GM12878 (cell line): ENCODE results near the gene ATP6V0C. TPM values are rescaled to one million over a fixed set of nuclear protein-coding genes. Genes with fewer than 3 reads are reported as not detected.

ENCODE experiments used
- ATAC-seq: fragments of 200-7000 bp; cut with Tn5 transposase; 3 replicates; pipeline ENCODE4 v1.9.1; 2020; ENCODE audit warnings: mild to moderate bottlenecking, moderate library complexity
- BruUV-seq: library from RNA; stranded (reverse); fragments of 400-500 nt; replicated peaks from 2 replicates; lab custom pipeline; 2021; lab: Mats Ljungman, UMichigan
- CTCF ChIA-PET: fragments of 300-600 bp; sonication (Branson Sonifier 250); formaldehyde crosslinking; extraction: SDS; loops from one replicate; lab custom pipeline; 2021; ENCODE audit warnings: inconsistent platforms; lab: Yijun Ruan, JAX
- POLR2A ChIA-PET: fragments of 350-600 bp; formaldehyde crosslinking; extraction: SDS; loops from one replicate; lab custom pipeline; 2021; ENCODE audit warnings: inconsistent platforms; lab: Charles Lee
- RAD21 ChIA-PET: fragments of 300-600 bp; sonication (Branson Sonifier 250); formaldehyde crosslinking; loops from one replicate; lab custom pipeline; 2023; ENCODE audit warnings: antibody characterized with exemption; ENCODE audit not compliant: unreplicated experiment; lab: Charles Lee
- SMC1A ChIA-PET: fragments of 300-600 bp; sonication (Branson Sonifier 250); formaldehyde crosslinking; loops from one replicate; lab custom pipeline; 2023; ENCODE audit not compliant: unreplicated experiment, uncharacterized antibody; lab: Charles Lee
- DNase-seq: peaks from one replicate; pipeline ENCODE4 v3.0.0-alpha.2; 2011; ENCODE audit warnings: low read depth, low spot score
- FAIRE-seq: peaks from 3 replicates; lab custom pipeline; 2011; peaks lifted over from hg19 to GRCh38; lab: Jason Lieb, UNC
- H2AFZ ChIP-seq: 2 replicates; pipeline ENCODE4 v1.6.0; 2011; ENCODE audit warnings: low read depth, low read length, control low read depth; ENCODE audit not compliant: control insufficient read depth
- H3K27ac ChIP-seq: 2 replicates; pipeline ENCODE4 v1.5.1; 2011; ENCODE audit warnings: control low read depth; ENCODE audit not compliant: control insufficient read depth, insufficient read depth
- H3K27me3 ChIP-seq, 2 experiments: replicated peaks in 1 of 2; 2 replicates each; pipeline versions ENCODE4 v1.6.0 to v1.6.1; 2011; ENCODE audit warnings: low read length in 1 of 2; ENCODE audit not compliant: control insufficient read depth in 2 of 2, insufficient read depth in 2 of 2
- H3K36me3 ChIP-seq, 2 experiments: 2 replicates each; pipeline ENCODE4 v1.5.1; 2011; ENCODE audit warnings: low read length in 1 of 2; ENCODE audit not compliant: control insufficient read depth in 2 of 2, insufficient read depth in 2 of 2
- H3K4me1 ChIP-seq: 2 replicates; pipeline ENCODE4 v1.6.1; 2011; ENCODE audit warnings: mild to moderate bottlenecking, low read length, moderate library complexity, mixed read lengths; ENCODE audit not compliant: control insufficient read depth, insufficient read depth
- H3K4me2 ChIP-seq: 2 replicates; pipeline ENCODE4 v1.6.0; 2011; ENCODE audit warnings: control low read depth; ENCODE audit not compliant: control insufficient read depth, insufficient read depth
- H3K4me3 ChIP-seq: fragments of 200-600 bp; sonication (generic); 2 replicates; pipeline ENCODE4 v1.5.1; 2016
- H3K79me2 ChIP-seq: 2 replicates; pipeline ENCODE4 v1.6.0; 2011; ENCODE audit warnings: low read length; ENCODE audit not compliant: control insufficient read depth, insufficient read depth
- H3K9ac ChIP-seq: 2 replicates; pipeline ENCODE4 v1.8.0; 2011; ENCODE audit warnings: low read length, control low read depth, mixed read lengths; ENCODE audit not compliant: control insufficient read depth, insufficient read depth
- H3K9me3 ChIP-seq: replicated peaks from 3 replicates; pipeline ENCODE4 v1.5.1; 2011; ENCODE audit warnings: mild to moderate bottlenecking, low read length; ENCODE audit not compliant: control insufficient read depth, insufficient read depth
- H4K20me1 ChIP-seq: 2 replicates; pipeline ENCODE4 v1.6.0; 2011; ENCODE audit not compliant: control insufficient read depth, insufficient read depth
- E2F4 ChIP-seq: IDR thresholded peaks from 2 replicates; pipeline ENCODE4 v1.6.1; 2012; ENCODE audit warnings: low read depth, low read length, improper control_type of control experiment
- EP300 ChIP-seq, 2 experiments: fragments of 150-350 bp in 1 of 2; IDR thresholded peaks; 2 replicates each; pipeline ENCODE4 v1.6.1; 2011 to 2012; ENCODE audit warnings: low read depth in 2 of 2, low read length in 2 of 2, borderline replicate concordance in 1 of 2, improper control_type of control experiment in 1 of 2, inconsistent platforms in 1 of 2; ENCODE audit not compliant: control insufficient read depth in 1 of 2
- GABPA ChIP-seq: IDR thresholded peaks from 2 replicates; pipeline ENCODE4 v1.6.1; 2014; ENCODE audit warnings: antibody characterized with exemption, low read depth, mild to moderate bottlenecking, inconsistent platforms
- HDAC6 ChIP-seq: fragments of 200-600 bp; sonication (generic); IDR thresholded peaks from one replicate; pipeline ENCODE4 v1.8.0; 2017; ENCODE audit warnings: antibody characterized with exemption; ENCODE audit not compliant: unreplicated experiment
- IRF4 ChIP-seq: IDR thresholded peaks from 2 replicates; pipeline ENCODE4 v1.6.1; 2011; ENCODE audit warnings: low read depth, low read length
- JUND ChIP-seq: IDR thresholded peaks from 2 replicates; pipeline ENCODE4 v1.6.1; 2012; ENCODE audit warnings: low read depth, mild to moderate bottlenecking, low read length, improper control_type of control experiment, moderate library complexity
- MLLT1 ChIP-seq: fragments of 450-650 bp; IDR thresholded peaks from 2 replicates; pipeline ENCODE4 v1.6.1; 2016; ENCODE audit warnings: mild to moderate bottlenecking
- MTA2 ChIP-seq: fragments of 450-650 bp; IDR thresholded peaks from 2 replicates; pipeline ENCODE4 v1.6.1; 2016; ENCODE audit warnings: low read depth, mild to moderate bottlenecking, moderate library complexity
- NFIC ChIP-seq: IDR thresholded peaks from 2 replicates; pipeline ENCODE4 v1.6.1; 2012; ENCODE audit warnings: low read depth, mild to moderate bottlenecking, inconsistent platforms, low read length, moderate library complexity
- NR2C1 ChIP-seq: fragments of 450-650 bp; IDR thresholded peaks from 2 replicates; pipeline ENCODE4 v1.6.1; 2017; ENCODE audit warnings: antibody characterized with exemption, mild to moderate bottlenecking, moderate library complexity
- NRF1 ChIP-seq: conservative IDR thresholded peaks from 2 replicates; pipeline ENCODE4 v1.6.1; 2011; ENCODE audit warnings: mild to moderate bottlenecking, low read depth, low read length, improper control_type of control experiment
- POLR2A ChIP-seq: IDR thresholded peaks from 2 replicates; pipeline ENCODE4 v1.6.1; 2011; ENCODE audit warnings: low read depth, mild to moderate bottlenecking, low read length
- REST ChIP-seq: IDR thresholded peaks from 2 replicates; pipeline ENCODE4 v1.6.1; 2012; ENCODE audit warnings: mild to moderate bottlenecking, low read depth, low read length
- RUNX3 ChIP-seq: IDR thresholded peaks from 2 replicates; pipeline ENCODE4 v1.6.1; 2012; ENCODE audit warnings: low read length, inconsistent platforms
- SIX5 ChIP-seq: IDR thresholded peaks from 2 replicates; pipeline ENCODE4 v1.6.1; 2011; ENCODE audit warnings: mild to moderate bottlenecking, low read depth, low read length, moderate library complexity; ENCODE audit not compliant: severe bottlenecking
- SPI1 ChIP-seq: IDR thresholded peaks from 2 replicates; pipeline ENCODE4 v1.6.1; 2011; ENCODE audit warnings: low read depth, mild to moderate bottlenecking, low read length, moderate library complexity, borderline replicate concordance; ENCODE audit not compliant: insufficient read depth
- TCF7 ChIP-seq: IDR thresholded peaks from 2 replicates; pipeline ENCODE4 v1.6.1; 2014; ENCODE audit warnings: antibody characterized with exemption, borderline replicate concordance
- YY1 ChIP-seq: IDR thresholded peaks from 2 replicates; pipeline ENCODE4 v1.6.1; 2011; ENCODE audit warnings: low read depth, mild to moderate bottlenecking, low read length
- WGBS: methylation state at CpG from one replicate; pipeline ENCODE4 v1.1.6; 2016; ENCODE audit warnings: low lambda C conversion rate; ENCODE audit not compliant: insufficient replicate concordance, insufficient coverage; ENCODE audit errors: missing lambda C conversion rate; 5-methylcytosine and 5-hydroxymethylcytosine counted together
- in situ Hi-C: fragments of 300-500 bp; cut with MboI; formaldehyde crosslinking; loops from 9 replicates; pipeline ENCODE4 v1.14.3; 2018; ENCODE audit warnings: mixed read lengths
- intact Hi-C: fragments of 100-400 bp; cut with micrococcal nuclease; formaldehyde crosslinking; loops from one replicate; pipeline ENCODE4 v1.14.2; 2022; ENCODE audit not compliant: unreplicated experiment
- polyA plus RNA-seq, 11 experiments: library from polyadenylated mRNA; depleted of rRNA in 4 of 11; unstranded in 6 of 11; stranded (reverse) in 5 of 11; fragments of >200 nt; fragmentation: Nextera tagmentation in 4 of 11; fragmentation: Illumina TruSeq in 1 of 11; extraction: Ambion mirVana in 4 of 11; extraction: Trizol in 1 of 11; gene quantifications; 1 replicate in 1 of 11; 2 replicates in 10 of 11; pipeline versions ENCODE4 v1.2.1 to v1.2.3, GENCODE V29; 2011 to 2016; ENCODE audit warnings: inconsistent platforms in 2 of 11, missing spikeins in 2 of 11, low read depth in 1 of 11
- total RNA-seq, 4 experiments: library from RNA; depleted of rRNA in 3 of 4; stranded (reverse); fragments of >200 nt in 3 of 4; fragmentation: Illumina TruSeq in 1 of 4; extraction: Trizol in 1 of 4; gene quantifications; 2 replicates each; pipeline versions ENCODE4 v1.2.1 to v1.2.3, GENCODE V29; 2013 to 2021

ATP6V0C gene
- total and polyA plus RNA-seq, 10 of the 15 experiments (the other 5 are each of a cell fraction or from before 2014, with no cell fraction given), result 2.4 to 135 (median 18.4) TPM

- intact Hi-C loops, result loop anchor here (5.0 to 10.0 kb wide), 2 partner anchors 40 to 242 kb away; partner anchors contain the start of gene RNPS1
- H3K4me2 ChIP-seq, result peak overlapping the region; percentile 86
- H3K27me3 ChIP-seq, result no peaks in the 10 kb centered on the region
- peak overlapping the region; percentile 36 for H3K9ac ChIP-seq
- FAIRE-seq (peak; percentile 73), ATAC-seq (peak; percentile 90), DNase-seq (peak; percentile 41)
- H3K4me3 ChIP-seq, result no peak overlapping the region
- BruUV-seq, result no TSS peak
- H4K20me1 ChIP-seq, result no peaks in the 10 kb centered on the region
- peak overlapping the region; percentile 76 for H2AFZ ChIP-seq
- H3K27ac ChIP-seq, result peak overlapping the region; percentile 83
- ChIA-PET POLR2A (interaction anchor here (0.6 to 2.5 kb wide), 6 partner anchors 9 to 375 kb away, joined by 3 to 8 read pairs (median 4); partner anchors contain the start of gene TBC1D24), CTCF (interaction anchor here (0.8 to 1.2 kb wide), 3 partner anchors 9 to 313 kb away, joined by 3 to 5 read pairs (median 4); partner anchors contain the start of gene CCNF), SMC1A (no interaction called here), RAD21 (interaction anchor here (0.7 to 1.2 kb wide), 2 partner anchors 25 to 459 kb away, joined by 3 to 6 read pairs; partner anchors contain the start of genes NTHL1 and TSC2)
- H3K79me2 ChIP-seq, result no peaks in the 10 kb centered on the region
- WGBS, result 49% methylated on average over 14 of the region's 14 CpGs
- no peaks in the 10 kb centered on the region; a peak in 1 of 4 replicates for H3K36me3 ChIP-seq
- H3K9me3 ChIP-seq, result no peaks in the 10 kb centered on the region
- in situ Hi-C loops, result loop anchor here (5.0 kb wide), 1 partner anchor 75 kb away; no protein-coding TSS in a partner anchor
- peaks cover 33% of the 10 kb centered on the region for H3K4me1 ChIP-seq
- TF ChIP-seq IRF4 (no peak), TCF7 (no peak), YY1 (0 out of 2 replicates have a peak, but pooled peaks have one; percentile 34), NFIC (no peak), NR2C1 (no peak), JUND (no peak), SIX5 (no peak), NRF1 (no peak), HDAC6 (no peak), RUNX3 (no peak; the same call in 1 of the 2 replicates), REST (no peak), GABPA (no peak), SPI1 (peak; percentile 78), EP300 (IDR thresholded peaks at IDR 0.05; ENCODE audit: borderline replicate concordance in 1 of 2, control insufficient read depth in 1 of 2, low read depth in 2 of 2, low read length in 2 of 2) (no peak; a peak in 1 of 4 replicates), MLLT1 (peak; percentile 47; the same call in 1 of the 2 replicates), MTA2 (no peak), E2F4 (no peak; the same call in 1 of the 2 replicates), POLR2A (peak; percentile 34; the same call in 1 of the 2 replicates)
Measured at GRCh38 chr16:2507052-2507659, 6.6 kb upstream of the ATP6V0C start.
